ENCODE measurements around the gene ZNF605.
A peak's percentile ranks its signal among the peaks of the same experiment; 100 is the strongest.
"Not testable (repeated sequence)": the region's sequence is repeated elsewhere in the genome, so short reads cannot be mapped to it uniquely, and the experiment has no call there.

Gene ZNF605

GRCh38 chr12:132908145-132909029 is 47.7 kb downstream of the ZNF605 start:
- peak; percentile 84 for DNase-seq (ENCODE audit: low read depth)

GRCh38 chr12:132907789-132908144 is 48.3 kb downstream of the ZNF605 start:
- DNase-seq (ENCODE audit: low read depth): not testable (repeated sequence)

- no peak for DNase-seq (ENCODE audit: low read depth)
Measured at GRCh38 chr12:132907216-132907615, 48.9 kb downstream of the ZNF605 start.

- DNase-seq (ENCODE audit: low read depth): peak; percentile 91
Measured at GRCh38 chr12:132904718-132905328, 51.3 kb downstream of the ZNF605 start.

- no peak for DNase-seq (ENCODE audit: low read depth)
Measured at GRCh38 chr12:132899033-132899432, 57.1 kb downstream of the ZNF605 start.

GRCh38 chr12:132888852-132889251 is 67.3 kb downstream of the ZNF605 start:
- DNase-seq (ENCODE audit: low read depth): no peak

GRCh38 chr12:132887513-132888351 is 68.4 kb downstream of the ZNF605 start, which contains the start of gene CHFR:
Gene CHFR, minus strand, starts transcription at chr12:132887605. Its CDS starts 277 bp downstream, at chr12:132887328.
- DNase-seq (ENCODE audit: low read depth): peak; percentile 80

- DNase-seq (ENCODE audit: low read depth): no peak
Measured at GRCh38 chr12:132886529-132887477, 69.3 kb downstream of the ZNF605 start.

- no peak for DNase-seq (ENCODE audit: low read depth)
Measured at GRCh38 chr12:132881818-132882217, 74.3 kb downstream of the ZNF605 start.

GRCh38 chr12:132874620-132875019 is 81.5 kb downstream of the ZNF605 start:
- not testable (repeated sequence) for DNase-seq (ENCODE audit: low read depth)

- DNase-seq (ENCODE audit: low read depth): no peak
Measured at GRCh38 chr12:132874175-132874574, 81.9 kb downstream of the ZNF605 start.

GRCh38 chr12:132873724-132874123 is 82.4 kb downstream of the ZNF605 start:
- no peak for DNase-seq (ENCODE audit: low read depth)

- DNase-seq (ENCODE audit: low read depth): no peak
Measured at GRCh38 chr12:132872975-132873421, 83.1 kb downstream of the ZNF605 start.

GRCh38 chr12:132872073-132872855 is 83.8 kb downstream of the ZNF605 start:
- no peak for DNase-seq (ENCODE audit: low read depth)

GRCh38 chr12:132869551-132869950 is 86.6 kb downstream of the ZNF605 start:
- DNase-seq (ENCODE audit: low read depth): no peak

Measured in stimulated activated CD8-positive, alpha-beta memory T cell treated with anti-CD3 and anti-CD28 coated beads, Interleukin-15, amount 100 ng/mL, for 24 hours (primary cell).